Type B pancreatic cell (in vitro differentiated cells): Measurements from ENCODE around the gene CTSW. TPM values are rescaled to one million over a fixed set of nuclear protein-coding genes. Genes with fewer than 3 reads are reported as not detected.
"Not testable (repeated sequence)": the region's sequence is repeated elsewhere in the genome, so short reads cannot be mapped to it uniquely, and the experiment has no call there.

ENCODE experiments used
- DNase-seq: peaks from one replicate; pipeline ENCODE4 v3.0.0; 2021; ENCODE audit warnings: mixed read lengths; ENCODE audit not compliant: unreplicated experiment; ENCODE audit errors: extremely low spot score
- H3K27ac Mint-ChIP-seq: 2 replicates; pipeline ENCODE4 v1.8.0; 2021; ENCODE audit warnings: mild to moderate bottlenecking, mixed read lengths
- H3K27me3 Mint-ChIP-seq: 2 replicates; pipeline ENCODE4 v1.8.0; 2021; ENCODE audit warnings: mixed read lengths
- H3K36me3 Mint-ChIP-seq: 2 replicates; pipeline ENCODE4 v1.8.0; 2021; ENCODE audit warnings: mixed read lengths
- H3K4me1 Mint-ChIP-seq: one replicate; pipeline ENCODE4 v1.8.0; 2021; ENCODE audit warnings: mixed read lengths; ENCODE audit not compliant: unreplicated experiment
- H3K4me3 Mint-ChIP-seq: 2 replicates; pipeline ENCODE4 v1.8.0; 2021; ENCODE audit warnings: mild to moderate bottlenecking, mixed read lengths
- H3K9me3 Mint-ChIP-seq: 2 replicates; pipeline ENCODE4 v1.8.0; 2021; ENCODE audit warnings: mixed read lengths
- CTCF ChIP-seq: fragments of 200-600 bp; sonication (generic); conservative IDR thresholded peaks from 2 replicates; pipeline ENCODE4 v1.5.0; 2021; ENCODE audit warnings: antibody characterized with exemption, mild to moderate bottlenecking
- total RNA-seq: library from RNA; stranded (reverse); gene quantifications from 2 replicates; pipeline ENCODE4 v1.2.1, GENCODE V29; 2021; ENCODE audit warnings: low replicate concordance

Gene CTSW
- total RNA-seq, 1 donor from 2014 or later = not detected

GRCh38 chr11:65844231-65844872 lies 35.3 kb upstream of the CTSW start:
- H3K4me3 Mint-ChIP-seq = peak overlapping the region; percentile 62
- DNase-seq = no peak
- peaks cover 3% of the 10 kb centered on the region for H3K27me3 Mint-ChIP-seq
- H3K4me1 Mint-ChIP-seq = peaks cover 6% of the 10 kb centered on the region
- no peaks in the 10 kb centered on the region for H3K36me3 Mint-ChIP-seq
- no peak for TF ChIP-seq CTCF
- peak overlapping the region; percentile 91 for H3K27ac Mint-ChIP-seq
- H3K9me3 Mint-ChIP-seq = no peaks in the 10 kb centered on the region

GRCh38 chr11:65847746-65848145 lies 31.9 kb upstream of the CTSW start:
- DNase-seq = no peak
- Mint-ChIP-seq H3K27ac (peak overlapping the region; percentile 50), H3K27me3 (peaks cover 6% of the 10 kb centered on the region), H3K36me3 (peaks cover 10% of the 10 kb centered on the region), H3K4me1 (peaks cover 10% of the 10 kb centered on the region), H3K9me3 (no peaks in the 10 kb centered on the region), H3K4me3 (no peak overlapping the region)
- TF ChIP-seq CTCF = no peak

- not testable (repeated sequence) for H3K9me3 Mint-ChIP-seq
- peaks cover 15% of the 10 kb centered on the region for H3K36me3 Mint-ChIP-seq
Observed at GRCh38 chr11:65848693-65849092, 30.9 kb upstream of the CTSW start.

GRCh38 chr11:65849366-65849765 lies 30.3 kb upstream of the CTSW start:
- no peaks in the 10 kb centered on the region for H3K9me3 Mint-ChIP-seq
- no peak for TF ChIP-seq CTCF
- peaks cover 6% of the 10 kb centered on the region for H3K27me3 Mint-ChIP-seq
- H3K4me3 Mint-ChIP-seq = no peak overlapping the region
- peaks cover 5% of the 10 kb centered on the region for H3K4me1 Mint-ChIP-seq
- peaks cover 22% of the 10 kb centered on the region for H3K36me3 Mint-ChIP-seq
- DNase-seq = no peak
- peak overlapping the region; percentile 61 for H3K27ac Mint-ChIP-seq

More at GRCh38 chr11:65848693-65849092, 30.9 kb upstream of the CTSW start:
- not testable (repeated sequence) for H3K27me3 Mint-ChIP-seq, H3K4me3 Mint-ChIP-seq, H3K4me1 Mint-ChIP-seq, DNase-seq
- H3K27ac Mint-ChIP-seq = peak overlapping the region; percentile 50

GRCh38 chr11:65849771-65850216 lies 29.8 kb upstream of the CTSW start:
- no peak overlapping the region for H3K4me3 Mint-ChIP-seq
- peaks cover 26% of the 10 kb centered on the region for H3K36me3 Mint-ChIP-seq
- H3K27ac Mint-ChIP-seq = peak overlapping the region; percentile 61
- no peaks in the 10 kb centered on the region for H3K9me3 Mint-ChIP-seq
- peaks cover 6% of the 10 kb centered on the region for H3K27me3 Mint-ChIP-seq
- TF ChIP-seq CTCF = no peak
- no peak for DNase-seq
- peaks cover 9% of the 10 kb centered on the region for H3K4me1 Mint-ChIP-seq

GRCh38 chr11:65850217-65851082 lies 29.2 kb upstream of the CTSW start:
- Mint-ChIP-seq H3K9me3 (no peaks in the 10 kb centered on the region), H3K36me3 (peaks cover 27% of the 10 kb centered on the region), H3K27ac (peak overlapping the region; percentile 61), H3K27me3 (peaks cover 6% of the 10 kb centered on the region), H3K4me3 (no peak overlapping the region), H3K4me1 (peaks cover 10% of the 10 kb centered on the region)
- DNase-seq = no peak
- TF ChIP-seq CTCF = no peak
